ENCODE results near the gene NHEJ1.
A peak's percentile ranks its signal among the peaks of the same experiment; 100 is the strongest.
"Not testable (repeated sequence)": the region's sequence is repeated elsewhere in the genome, so short reads cannot be mapped to it uniquely, and the experiment has no call there.

- peak; percentile 74 for TF ChIP-seq POLR2AphosphoS5 (IDR thresholded peaks at IDR 0.05; ENCODE audit: borderline replicate concordance, low read depth, low read length)
- TF ChIP-seq EZH2 (IDR thresholded peaks at IDR 0.05); FOXP2 (optimal IDR thresholded peaks at IDR 0.05; ENCODE audit: control extremely low read depth, extremely low read length, insufficient read depth): not testable (repeated sequence)
Measured at GRCh38 chr2:219200502-219201326, 40.1 kb upstream of the NHEJ1 start.

Measured in SK-N-MC (cell line).